Right lobe of liver (tissue), 4 donors: Measurements from ENCODE around the gene SPAG16.

ENCODE experiments used
- CTCF ChIP-seq, 4 donors: fragments of 200-600 bp in 3 of 4; fragments of 450-650 bp in 1 of 4; IDR thresholded peaks; one replicate each; pipeline versions ENCODE4 v1.5.1 to v1.8.0; 2016 to 2022; ENCODE audit warnings: antibody characterized with exemption in 4 of 4, mild to moderate bottlenecking in 2 of 4
- POLR2A ChIP-seq: fragments of 450-650 bp; IDR thresholded peaks from one replicate; pipeline ENCODE4 v1.6.1; 2017; ENCODE audit warnings: antibody characterized with exemption, mild to moderate bottlenecking
- donor health status: DM: no; HTN: no; CAD: no.
- donor health status: DM: no; HTN: no; CAD: no.
- donor health status: DM: no; HTN: yes; CAD: no.

- TF ChIP-seq CTCF (IDR thresholded peaks at IDR 0.05) (no peak), POLR2A (no peak)
Measured at GRCh38 chr2:214277880-214278279, 993.6 kb downstream of the SPAG16 start.
